Measurements from ENCODE around the gene SDC1.

Gene SDC1

DNA sequence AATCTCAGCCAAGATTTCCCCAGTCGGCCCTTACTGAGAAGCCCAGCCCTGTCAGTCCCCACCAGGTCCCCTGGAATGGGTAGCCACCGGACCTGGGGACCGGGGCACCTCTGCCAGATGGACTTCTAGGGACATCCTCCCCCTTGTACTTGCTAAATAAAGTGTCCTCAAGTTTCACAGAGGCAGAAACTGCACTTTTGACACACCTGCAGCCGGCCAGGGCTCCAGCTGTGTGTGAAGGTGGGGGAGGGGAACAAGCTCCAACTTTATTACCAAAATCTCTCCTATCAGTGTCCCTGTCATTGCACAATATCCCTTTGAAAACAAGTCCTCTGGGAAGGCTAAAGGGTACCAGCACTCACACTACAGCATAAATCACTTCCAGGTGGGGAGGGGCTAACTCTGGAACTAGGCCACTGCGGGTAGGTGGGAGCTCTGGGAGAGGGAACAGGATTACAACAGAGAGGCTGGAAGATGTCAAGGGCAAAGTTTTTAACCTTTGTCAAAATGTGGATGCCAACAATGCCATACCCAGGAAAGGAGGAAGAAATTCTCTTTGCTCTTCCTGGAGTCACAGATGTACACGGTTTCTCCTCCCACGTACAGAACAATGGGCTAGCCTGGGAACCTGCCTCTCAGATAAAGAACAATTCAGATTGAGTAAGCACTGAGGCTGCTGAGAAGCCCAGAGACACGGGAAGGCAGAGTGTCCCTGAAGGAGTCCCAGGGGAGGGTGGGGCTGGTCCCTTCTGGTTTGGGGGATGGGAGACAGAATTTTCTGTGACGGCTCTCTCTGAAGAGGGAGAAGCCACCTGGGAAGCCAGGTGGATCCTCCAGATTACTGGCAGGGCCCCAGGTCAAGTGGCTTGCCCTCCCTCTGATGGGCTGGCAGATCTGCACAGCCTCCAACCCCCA is 11.0 kb downstream of the SDC1 start:
- no peak for FAIRE-seq

DNA sequence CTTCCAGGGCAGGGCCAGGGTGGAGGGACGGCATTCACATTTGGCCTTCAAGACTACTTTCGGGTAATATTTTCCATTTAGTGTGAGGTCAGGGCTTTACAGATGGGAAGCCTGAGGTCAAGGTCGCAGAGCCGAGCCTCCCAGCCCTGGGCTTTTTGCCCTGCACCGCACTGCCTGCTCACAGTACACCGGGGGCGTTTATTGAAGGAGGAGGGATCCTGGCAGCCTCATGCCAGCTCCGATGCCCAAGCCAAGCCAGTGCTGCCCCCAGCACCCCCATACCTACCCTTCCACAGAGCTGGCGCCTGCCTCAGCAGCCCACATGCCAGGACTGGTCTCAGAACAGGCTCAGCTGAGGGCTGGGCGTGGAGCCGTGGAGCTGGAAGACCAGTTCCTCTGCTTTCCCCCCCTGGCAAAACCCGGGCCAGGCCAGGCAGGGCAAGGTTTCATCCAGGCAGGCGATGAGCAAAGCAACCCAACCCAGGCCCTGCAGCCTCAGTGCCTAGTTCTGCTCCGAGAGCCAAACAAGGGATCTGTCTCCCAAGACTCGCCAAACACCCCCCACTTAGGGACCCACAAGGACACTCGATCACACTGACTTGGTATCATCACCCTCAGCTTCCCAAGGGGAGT is 11.9 kb downstream of the SDC1 start:
- no peak for FAIRE-seq

DNA sequence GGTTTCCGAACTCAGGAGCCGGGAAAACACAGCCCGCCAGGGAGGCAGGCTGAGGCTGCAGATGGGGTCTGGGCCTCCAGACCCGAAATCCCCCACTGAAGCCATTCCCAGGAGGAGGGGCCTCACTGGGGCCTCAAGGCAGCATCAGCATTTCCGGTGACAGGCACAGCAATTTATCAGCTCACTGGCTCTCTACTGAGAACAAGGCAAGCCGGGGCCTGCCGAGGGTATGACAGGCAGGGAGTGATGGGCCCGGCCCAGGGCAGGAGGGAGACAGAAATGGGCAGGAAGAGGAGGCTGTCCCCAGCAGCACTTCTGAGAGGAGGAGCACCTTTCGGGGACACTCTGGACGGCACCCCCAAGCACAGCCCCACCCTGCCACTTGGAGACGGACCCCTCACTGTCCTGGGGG is 12.5 kb downstream of the SDC1 start:
- no peak for FAIRE-seq

DNA sequence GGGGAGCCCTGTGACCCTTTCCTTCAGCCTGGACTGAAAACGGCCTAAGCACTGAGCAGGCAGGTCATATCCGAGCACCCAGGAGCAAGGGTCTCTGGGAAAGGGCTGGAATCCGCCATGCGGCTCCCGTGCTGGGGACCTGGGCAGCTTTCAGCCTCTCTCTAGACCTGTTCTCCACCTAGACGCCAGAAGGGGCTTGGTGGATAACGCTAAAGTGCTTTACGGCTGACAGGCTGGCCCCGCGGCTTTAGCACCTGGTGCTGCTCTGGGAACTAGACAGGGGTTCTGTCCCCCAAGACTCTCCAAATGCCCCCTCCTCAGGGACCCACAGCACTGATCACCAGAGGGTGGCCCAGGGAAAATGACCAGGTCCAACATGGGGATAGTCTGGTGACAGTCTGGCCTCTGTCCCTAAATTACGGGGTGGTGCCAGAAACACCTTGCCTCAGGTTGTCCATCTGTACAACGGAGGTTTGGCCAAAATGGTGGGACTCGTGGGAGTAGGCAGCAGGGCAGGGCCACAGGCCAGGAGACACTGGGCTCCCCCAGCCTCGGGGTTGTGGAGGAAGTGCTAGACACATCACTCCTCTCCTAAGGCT is 13.0 kb downstream of the SDC1 start:
- FAIRE-seq: no peak

DNA sequence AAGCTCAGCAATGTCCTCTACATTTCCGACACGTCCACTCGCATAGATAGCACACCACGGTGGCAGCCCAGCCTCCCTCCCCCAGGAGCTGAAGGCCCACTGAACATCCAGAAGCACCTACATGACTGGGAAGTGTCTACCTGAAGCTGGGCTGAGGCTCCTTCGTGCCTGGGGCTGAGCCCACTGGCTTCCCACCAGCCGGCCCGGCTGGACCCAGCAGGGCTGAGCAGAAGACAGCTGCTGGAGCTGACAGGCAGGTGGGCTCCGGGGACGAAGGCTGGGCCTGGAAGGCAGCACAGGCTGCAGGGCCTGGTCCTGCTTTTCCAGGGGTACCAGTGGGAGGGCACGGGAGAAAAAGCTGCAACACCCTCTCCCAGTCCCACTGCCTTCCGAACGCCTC is 13.5 kb downstream of the SDC1 start:
- no peak for FAIRE-seq

DNA sequence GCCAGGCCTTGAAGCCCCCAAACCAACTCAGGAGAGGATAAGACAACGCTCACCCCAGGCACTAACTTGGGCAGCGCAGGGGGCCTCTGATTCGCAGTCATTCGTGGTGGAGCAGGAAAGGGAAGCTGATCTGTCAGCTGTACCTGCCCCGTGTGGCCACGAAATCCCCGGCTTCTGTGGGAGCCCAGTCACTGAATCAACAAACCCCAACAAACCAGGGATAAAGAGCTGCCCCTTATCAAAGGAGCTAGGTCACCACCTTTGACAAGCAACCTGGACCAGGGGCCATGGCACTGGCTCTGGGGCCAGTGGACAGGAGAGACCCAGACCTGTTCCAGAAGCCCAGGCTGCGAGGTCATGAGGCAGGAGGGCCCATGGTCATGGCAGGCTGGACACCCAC is 14.5 kb downstream of the SDC1 start:
- no peak for FAIRE-seq

DNA sequence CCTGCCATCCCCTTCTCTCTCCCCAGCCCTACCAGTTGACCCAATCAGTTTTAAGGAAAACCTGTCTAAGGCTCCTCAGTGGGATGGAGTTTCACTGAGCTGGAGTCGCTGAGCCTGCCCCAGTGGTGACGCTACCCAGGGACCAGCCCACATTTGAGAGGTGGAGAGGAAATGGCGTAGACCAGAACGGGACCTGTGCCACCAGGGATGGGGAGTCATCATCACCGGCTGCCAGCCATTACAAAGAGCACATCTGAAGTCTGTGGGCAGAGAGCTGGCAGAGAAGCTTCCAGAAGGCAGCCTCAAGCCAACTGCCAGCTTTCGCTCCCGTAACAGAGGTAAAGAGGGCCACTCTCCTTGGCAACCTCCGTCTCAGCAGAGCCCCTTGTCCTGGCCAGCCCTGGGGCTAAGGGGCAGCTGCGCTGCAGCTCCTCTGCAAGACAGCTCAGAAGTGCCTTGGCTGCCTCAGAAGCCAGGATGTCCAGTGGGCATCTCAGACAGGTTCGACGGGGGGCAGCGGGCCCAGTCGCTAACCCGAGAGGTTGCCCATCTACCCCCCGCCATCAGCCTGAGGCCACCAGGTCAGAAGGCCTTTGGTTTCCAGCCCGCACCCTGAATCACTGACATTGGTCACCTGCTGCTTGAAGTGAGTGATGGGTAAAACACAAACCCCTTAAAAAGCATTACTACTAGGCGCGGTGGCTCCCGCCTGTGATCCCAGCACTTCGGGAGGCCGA is 15.4 kb downstream of the SDC1 start:
- FAIRE-seq: no peak

DNA sequence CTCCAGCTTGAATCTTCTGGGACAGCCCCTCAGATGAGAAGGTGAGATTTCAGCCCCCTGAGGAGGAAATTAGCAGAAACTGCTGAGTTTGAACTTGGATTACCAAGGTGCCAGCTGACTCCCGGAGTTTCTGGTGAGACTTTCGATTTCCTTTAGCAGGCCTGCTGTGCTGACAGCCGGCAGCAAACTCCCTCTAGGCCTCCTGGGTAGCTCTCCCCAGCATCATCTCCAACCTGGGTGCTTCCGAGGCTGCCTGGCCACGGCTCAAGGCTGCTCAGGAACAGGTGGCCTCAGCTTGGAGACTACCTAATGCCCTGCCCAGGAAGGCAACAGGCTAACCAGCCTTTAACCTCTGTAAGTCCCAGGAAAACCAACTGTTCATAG is 16.5 kb downstream of the SDC1 start:
- FAIRE-seq: no peak

DNA sequence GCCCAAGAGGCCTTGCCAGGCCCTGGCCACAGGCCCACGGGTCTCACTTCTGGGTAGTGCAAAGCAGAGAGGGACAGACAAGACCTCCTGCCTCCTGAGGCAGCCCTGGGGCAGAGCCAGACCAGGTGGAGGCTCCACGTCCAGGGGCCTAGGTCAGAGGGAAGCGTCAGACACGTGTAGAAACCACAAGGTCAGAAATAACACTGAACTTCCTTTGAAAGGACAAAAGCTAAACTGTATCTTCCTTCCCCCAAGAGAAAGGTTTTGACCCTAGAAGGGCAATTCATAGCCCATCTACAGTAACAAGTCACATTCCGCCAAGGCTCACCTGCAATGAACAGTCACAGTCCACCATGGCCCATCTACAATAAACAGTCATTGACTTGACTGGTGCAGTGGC is 17.9 kb downstream of the SDC1 start:
- FAIRE-seq: no peak

DNA sequence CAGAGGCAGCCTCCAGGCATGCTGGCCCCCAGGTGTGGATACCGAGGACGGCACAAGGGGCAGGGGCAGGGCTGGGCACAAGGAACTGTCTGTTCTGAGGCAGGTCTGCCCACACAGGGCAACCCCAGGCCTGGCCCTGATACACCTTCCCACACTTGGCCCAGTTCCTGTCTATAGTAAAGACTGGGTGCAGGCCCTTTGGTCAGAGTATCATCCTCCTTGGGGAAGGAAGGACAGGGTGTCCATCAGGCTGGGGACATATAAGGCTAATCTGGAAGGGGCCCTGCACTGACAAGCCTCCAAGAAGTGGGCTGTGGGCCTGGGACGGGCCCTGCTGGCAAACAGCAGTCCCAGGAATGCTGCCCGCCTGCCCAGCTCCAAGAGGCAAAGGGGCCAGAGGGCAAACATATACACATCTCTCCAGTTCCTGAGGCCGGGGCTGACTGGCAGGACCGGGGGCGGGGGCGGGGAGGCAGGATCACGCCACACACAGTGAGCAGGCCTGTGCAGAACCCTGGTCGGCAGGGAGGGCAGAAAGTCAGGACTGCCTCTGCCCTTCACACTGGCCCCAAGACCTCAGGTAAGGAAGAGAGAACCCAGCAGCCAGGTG is 18.9 kb downstream of the SDC1 start:
- no peak for FAIRE-seq

DNA sequence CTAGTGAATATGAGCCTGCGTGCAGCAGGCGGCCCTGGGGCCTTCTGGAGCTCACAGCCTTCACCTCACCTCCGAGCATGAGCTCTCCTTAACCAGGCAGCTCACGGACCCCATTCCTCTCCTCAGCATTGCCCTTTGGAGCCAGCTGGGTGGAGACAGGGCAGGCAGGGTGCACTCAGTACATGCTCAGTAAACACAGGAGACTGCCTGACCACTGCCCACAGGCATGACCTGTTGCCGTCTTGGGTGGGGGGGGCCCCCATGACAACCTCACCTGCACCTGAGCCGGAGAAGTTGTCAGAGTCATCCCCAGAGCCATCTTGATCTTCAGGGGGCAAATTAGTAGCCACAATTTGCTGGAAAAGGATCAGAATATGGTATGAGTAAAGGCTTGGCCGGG is 19.9 kb downstream of the SDC1 start:
- no peak for FAIRE-seq

DNA sequence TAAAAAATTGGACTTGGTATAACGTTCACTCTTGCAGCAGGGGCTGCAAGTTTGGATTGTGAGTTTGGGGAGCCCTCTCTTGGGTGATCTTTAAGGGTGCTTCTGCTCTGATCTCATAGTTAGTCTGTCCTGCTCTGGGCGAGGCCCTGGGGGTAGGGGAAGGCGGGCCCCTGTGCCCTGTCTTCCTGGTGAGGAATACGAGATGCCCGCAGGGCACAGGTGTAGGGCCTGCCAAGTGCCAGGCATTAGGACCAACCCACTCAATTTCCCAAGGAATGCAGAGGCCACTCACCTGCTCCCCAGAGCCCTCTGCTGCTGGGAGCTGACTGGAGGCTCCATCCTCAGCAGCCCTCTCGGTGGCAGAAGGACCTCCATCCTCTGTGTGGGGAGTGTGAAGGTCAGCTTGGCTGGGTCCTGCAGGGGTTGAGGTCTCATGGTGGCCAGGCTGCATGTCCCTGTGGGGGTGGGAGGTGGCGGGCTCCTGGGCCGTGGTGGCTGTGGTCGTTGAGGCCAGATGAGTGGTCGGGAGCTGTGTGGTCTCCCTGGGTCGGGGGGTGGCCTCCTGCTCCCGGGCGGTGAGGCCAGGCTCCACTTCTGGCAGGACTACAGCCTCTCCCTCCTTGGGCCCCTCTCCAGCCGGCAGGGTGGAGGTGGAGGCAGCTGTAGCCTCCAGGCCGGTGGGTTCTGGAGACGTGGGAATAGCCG is 21.3 kb downstream of the SDC1 start:
- no peak for FAIRE-seq

DNA sequence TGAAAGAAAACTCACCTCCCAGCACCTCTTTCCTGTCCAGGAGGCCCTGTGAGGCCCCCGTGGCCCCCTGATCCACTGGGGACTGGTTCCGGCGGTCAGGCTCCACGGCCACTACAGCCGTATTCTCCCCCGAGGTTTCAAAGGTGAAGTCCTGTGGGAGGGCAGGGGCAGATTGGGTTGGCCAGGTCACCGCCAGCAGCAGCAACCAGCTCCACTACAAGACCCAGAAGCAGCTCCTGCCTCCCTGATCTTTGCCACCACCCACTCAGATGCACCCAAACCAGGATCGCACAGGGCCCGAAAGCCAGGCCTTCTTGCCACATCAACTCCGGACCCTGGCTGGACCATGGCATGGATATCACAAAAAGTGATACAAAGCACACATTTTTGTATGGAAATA is 21.9 kb downstream of the SDC1 start:
- FAIRE-seq: no peak

DNA sequence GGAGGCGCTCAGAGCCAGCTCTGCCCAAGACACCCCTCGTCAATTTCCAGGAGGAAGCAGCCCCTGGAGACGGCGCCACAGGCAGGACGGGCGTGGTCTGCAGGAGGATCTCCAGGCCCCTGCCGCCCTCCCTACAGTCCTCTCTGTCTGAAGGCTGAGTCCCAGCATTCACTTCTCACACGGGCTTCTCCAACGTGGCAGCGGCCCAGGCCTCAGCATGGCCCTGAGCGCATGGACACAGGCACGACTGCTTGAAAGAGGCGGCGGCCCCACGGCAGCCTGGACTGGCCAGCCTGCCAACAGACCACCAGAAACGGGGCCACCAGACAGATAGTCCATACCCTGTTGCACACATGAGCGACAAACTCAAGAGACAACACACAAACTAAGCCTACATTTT is 23.3 kb downstream of the SDC1 start:
- FAIRE-seq: no peak

DNA sequence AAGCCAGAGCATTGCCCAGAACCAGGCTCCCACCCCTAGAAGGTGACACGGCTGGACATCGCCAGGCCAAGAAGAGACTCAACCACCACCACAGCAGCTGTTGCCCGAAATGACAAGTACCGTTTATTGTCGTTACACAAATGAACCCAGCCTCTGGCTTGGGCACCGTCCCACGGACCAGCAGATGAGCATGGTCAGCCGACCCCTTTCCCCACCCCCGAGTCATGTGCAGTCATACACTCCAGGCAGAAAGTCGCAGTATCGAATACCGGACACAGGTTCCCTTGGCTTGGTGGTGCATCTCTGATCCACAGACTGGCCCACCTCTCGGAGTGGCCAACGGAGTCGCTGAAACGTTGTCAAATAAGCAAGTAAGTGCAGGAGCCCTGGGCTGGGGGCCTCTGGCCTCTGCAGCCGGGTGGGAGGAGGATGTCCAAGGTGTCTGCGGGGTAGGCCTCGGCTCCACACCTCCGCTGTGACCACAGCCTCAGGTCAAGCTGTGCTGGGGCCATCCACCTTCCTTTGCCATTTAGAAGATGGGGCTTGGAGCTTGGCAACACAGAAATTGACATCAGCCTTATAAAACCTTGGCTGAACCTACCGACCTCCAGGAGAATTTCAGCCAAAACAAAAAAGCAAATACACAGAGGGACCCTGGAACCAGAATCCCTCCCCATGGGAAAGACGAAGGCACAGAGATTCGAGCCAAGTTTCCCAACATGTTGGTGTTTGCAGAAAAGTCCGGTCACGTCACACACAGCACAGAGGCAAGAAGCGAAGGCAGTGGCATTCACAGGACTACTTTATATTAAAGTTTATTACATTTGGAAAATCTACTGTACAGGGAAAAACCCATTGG is 24.0 kb downstream of the SDC1 start:
- FAIRE-seq: no peak

DNA sequence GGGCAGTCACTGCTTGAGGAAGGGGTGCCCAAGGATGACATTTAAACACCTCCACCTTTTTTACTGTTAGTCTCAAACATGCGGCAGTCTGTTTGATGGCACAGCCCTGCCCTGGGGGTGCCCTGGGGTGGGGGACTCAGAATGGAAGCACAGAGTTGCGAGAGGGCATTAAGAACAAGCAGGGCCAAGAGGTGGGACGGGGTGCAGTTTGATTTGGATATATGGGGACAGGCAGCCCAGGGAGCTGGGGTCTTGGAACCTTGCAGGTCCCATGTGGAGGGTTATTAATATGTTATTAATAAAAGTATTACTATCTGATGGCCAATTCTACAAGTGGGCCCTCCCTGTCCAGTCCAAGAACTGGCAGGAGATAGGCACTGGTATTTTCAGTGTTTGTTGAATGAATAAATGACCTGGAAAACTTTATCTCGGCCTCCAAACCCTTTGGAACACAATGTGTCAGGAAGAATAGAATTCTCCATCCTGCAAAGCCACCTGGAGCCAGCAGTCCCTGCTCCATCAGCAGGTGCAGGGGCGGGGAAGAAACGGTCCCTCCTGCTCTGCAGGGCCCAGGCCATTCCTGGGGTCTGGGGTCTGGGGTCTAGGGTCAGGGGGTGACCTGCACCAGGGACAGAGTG is 25.2 kb downstream of the SDC1 start:
- no peak for FAIRE-seq

DNA sequence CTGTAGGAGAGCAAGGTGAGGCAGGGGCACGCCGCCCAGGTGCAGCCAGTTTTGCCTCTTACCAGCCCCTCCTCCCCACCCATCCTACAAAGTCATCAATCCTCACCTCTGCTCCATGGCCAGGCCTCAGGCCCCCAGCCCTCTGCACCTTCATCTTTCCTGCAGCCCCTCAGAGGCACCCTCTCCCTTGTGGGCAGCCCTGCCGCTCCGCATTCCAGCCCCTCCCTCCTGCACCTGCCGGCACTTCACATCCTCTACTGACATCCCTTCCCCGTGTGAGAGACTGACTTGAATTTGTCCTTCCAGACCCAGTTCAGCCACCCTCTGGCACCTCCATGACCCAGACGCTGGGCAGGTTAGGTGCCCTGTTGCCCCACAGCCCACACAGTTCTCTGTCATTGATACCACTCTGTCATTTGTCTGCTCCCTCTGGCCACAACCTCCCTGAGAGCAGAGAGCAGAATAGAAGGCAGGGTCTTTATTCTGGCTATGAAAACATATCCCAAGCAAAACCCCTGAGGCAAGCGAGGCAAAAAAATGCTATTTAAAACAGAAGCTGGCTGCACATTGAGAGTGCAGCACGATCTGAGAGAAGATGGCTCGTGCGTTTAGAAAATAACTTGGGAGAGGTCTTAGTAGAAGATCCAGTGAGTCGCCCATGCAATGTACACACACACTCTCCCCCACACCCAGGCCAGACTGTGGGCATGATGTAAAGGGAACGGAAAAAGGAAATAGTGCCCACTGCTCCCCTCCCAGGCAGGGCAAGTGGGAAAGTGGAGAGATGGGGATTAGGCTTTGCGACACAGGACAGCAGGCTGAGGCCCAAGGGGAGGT is 25.9 kb downstream of the SDC1 start:
- no peak for FAIRE-seq

DNA sequence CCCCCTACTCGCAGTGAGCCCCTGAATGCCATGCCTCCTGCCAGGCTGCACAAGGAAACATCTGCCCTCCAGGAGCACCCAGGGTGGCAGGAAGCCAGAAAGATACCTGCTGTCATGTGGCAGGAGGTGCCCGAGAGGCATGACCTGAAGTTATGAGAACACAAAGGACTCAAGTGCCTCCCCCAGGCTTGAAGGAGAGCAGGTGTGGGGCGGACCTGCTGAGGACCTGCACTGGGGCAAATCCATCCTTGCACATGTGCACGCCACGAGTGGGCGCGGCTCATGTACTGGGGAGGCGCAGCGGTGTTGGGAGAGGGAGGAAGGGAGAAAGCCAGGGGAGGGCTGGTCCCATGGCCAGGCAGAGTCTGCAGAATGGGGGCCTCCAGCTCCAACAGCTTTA is 26.9 kb downstream of the SDC1 start:
- FAIRE-seq: no peak

DNA sequence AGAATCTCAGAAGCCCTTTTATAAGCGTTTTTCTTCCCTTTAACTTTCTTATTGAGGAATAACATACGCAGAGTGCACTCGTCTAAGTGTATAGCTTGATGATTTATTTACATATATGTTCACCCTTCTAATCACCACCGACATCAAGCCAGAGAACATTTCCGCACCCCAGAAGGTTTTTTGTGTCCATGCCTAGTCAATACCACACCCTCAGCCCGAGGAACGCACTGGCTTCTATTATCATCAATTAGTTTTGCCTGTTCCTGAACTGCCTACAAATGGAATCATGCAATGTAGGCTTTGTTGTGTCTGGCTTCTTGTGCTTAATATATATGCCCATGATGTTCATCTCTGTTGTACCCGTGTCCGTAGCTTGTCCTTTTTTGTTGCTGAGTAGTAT is 27.7 kb downstream of the SDC1 start:
- no peak for FAIRE-seq

DNA sequence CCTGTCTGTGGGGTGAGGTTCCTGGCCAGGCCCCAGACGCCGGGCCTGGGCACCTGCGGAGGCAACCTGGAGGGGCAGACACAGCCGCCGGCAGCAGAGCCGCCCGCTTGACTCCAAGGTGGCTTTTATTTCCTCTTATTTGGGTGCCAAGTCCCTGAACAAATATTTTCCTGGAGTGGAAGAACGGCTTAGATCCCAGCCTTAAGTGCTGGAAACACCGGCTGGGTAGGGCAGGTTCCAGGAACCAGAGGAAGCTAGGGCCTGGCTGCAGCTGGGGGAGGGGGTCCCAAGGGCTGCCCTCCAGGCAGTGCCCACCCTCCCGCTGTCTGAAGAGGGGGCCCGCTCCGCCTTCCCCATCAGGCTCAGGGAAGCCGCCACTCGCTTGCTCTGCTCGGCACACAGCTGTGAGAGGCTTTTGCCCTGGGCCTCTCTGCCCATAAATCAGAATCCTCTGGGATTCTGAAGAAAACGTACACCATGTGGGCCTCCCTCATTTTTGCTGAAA is 28.2 kb downstream of the SDC1 start:
- FAIRE-seq: no peak

Data from endometrium (tissue), 2 donors.